ENCODE results near the gene SDC3.

The SDC3 gene

DNA sequence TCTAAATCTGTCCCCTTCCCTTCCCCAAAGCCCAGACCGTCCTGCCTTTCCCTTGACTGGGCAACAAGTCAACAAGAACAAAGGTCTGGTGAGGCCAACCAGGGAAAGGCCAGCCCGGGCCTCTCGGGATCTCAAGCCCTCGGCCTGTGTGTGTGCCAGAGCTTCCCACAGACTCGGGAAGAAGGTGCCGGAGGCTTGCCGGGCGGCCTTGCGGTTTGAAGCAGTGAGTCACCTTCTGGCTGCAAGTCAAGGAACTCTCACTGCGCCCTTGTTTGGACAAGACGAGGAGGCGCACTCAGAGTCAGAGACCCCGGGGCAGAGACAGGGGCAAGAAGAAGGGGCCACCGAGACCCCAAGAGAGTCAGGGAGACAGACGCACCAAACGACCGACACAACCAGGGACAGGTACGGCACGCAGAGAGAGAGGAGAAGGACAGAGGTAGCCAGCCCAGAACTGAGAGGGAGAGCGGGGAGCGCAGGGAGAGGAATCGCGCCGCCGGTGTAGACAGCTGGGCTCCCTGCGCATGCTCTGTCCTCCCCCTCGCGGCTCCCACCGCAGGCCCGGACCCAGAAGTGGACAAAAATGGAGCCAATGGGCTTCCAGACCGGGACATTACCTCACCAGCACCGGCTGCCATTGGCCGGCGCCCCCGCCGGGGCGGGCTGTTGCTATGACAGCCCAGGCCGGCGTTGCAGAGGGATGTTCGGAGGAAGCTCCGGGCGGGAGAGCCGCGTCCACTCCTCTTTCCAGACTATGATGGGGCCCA is 84.4 kb downstream of the SDC3 start:
- DNase-seq: peak; percentile 85 to 99 (median 96)

DNA sequence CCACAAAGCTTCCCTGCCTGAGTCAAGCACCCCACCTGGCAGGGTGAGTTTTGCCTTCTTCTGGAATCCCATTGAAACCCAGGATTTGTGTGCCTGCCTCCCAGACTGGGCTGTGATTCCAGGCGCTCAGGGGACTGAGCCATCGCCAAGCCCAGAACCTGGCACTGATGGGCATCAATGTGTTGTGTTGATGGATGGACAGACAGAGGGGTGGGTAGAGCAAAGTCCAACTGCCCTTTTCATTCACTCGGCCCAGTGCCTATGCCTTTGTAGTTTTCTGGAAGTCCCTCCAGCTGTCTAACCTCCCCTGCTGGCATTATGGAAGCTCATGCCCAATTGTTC is 85.0 kb downstream of the SDC3 start:
- DNase-seq: peak in 8 of 58 donors; percentile 51 to 83 (median 62)

- DNase-seq: peak in 2 of 58 donors; percentile 35 to 70
Measured at GRCh38 chr1:30822966-30823581, 85.5 kb downstream of the SDC3 start.

- DNase-seq: peak in 1 of 58 donors; percentile 23
Measured at GRCh38 chr1:30822006-30822405, 86.6 kb downstream of the SDC3 start.

GRCh38 chr1:30820299-30820698 is 88.3 kb downstream of the SDC3 start:
- peak in 13 of 58 donors; percentile 10 to 42 (median 20) for DNase-seq
